GM21576 (cell line): ENCODE measurements around the gene ARL5C.
"Not testable (repeated sequence)": the region's sequence is repeated elsewhere in the genome, so short reads cannot be mapped to it uniquely, and the experiment has no call there.

ENCODE experiments used
- ATAC-seq: cut with Tn5 transposase; IDR thresholded peaks from one replicate; pipeline ENCODE4 v1.9.1; 2021; ENCODE audit warnings: mild to moderate bottlenecking, moderate library complexity; ENCODE audit not compliant: unreplicated experiment

The ARL5C gene

DNA sequence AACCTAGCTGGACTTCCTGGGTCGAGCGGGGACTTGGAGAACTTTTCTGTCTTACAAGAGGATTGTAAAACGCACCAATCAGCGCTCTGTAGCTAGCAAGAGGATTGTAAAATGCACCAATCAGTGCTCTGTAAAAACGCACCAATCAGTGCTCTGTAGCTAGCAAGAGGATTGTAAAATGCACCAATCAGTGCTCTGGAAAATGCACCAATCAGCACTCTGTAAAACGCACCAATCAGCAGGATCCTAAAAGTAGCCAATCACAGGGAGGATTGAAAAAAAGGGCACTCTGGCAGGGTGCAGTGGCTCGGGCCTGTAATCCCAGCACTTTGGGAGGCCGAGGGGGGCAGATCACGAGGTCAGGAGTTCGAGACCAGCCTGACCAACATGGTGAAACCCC, 2.5 kb upstream of the ARL5C start:
- ATAC-seq, result not testable (repeated sequence)

DNA sequence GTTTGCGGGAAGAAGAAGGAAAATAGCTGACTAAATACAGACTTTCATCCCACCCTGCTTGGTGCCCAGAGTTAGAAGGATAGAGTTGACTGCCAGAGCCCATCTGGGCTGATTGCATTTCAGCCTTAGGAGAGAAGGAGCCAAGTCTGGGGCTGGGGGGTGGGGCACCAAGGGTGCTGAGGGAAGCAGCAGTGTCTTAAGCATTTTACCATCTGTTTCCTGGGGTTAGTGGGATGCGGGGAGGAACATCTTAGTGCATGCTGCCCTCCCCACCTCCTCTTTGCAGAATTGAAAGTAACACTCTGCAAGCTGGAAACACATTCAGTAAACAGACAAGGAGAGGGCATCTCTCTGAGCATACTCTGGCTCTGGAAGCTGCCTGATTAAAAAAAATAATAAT, 1.5 kb upstream of the ARL5C start:
- ATAC-seq, result no peak

DNA sequence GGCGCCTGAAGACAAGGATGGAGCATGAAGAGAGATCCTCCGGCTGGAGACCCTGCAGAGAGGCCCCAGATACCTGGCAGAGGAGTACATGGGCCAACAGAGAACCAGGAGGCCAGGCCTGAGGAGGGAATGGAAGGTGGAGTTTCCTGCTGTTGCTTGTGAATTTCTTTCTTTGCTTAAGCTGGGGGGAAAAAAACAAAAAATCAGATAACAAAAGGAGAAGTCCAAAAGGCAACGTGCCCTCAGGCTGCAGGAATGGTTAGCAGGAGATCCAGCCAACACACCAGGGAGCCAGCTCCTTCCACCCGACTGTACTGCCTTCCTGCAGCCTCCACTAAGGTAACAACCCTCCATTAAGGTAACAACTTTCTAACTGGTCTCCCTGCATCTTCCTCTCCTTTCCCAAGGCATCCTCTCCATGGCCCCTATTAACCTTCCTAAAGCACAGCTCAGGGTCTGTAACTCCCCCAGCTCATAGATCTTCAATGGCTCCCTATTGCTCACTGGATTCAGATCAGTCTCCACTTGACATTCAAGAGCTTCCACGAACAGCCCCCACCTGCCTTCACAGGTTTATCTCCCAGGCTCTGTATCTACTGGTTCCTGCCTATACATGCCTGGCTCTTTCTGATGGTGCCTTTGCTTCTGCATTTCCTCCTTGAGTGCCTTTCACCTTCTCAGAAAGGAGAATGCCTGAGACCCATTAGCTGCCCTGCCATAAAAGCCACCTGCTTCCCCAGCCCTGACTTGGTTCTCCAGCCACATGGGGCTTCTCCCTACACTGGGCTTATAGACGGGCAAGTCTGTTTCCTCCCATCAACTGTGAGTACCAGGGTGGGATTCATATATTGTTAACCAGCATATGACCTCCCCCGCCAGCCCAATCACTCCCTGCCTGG, 725 bp upstream of the ARL5C start:
- ATAC-seq, result no peak

DNA sequence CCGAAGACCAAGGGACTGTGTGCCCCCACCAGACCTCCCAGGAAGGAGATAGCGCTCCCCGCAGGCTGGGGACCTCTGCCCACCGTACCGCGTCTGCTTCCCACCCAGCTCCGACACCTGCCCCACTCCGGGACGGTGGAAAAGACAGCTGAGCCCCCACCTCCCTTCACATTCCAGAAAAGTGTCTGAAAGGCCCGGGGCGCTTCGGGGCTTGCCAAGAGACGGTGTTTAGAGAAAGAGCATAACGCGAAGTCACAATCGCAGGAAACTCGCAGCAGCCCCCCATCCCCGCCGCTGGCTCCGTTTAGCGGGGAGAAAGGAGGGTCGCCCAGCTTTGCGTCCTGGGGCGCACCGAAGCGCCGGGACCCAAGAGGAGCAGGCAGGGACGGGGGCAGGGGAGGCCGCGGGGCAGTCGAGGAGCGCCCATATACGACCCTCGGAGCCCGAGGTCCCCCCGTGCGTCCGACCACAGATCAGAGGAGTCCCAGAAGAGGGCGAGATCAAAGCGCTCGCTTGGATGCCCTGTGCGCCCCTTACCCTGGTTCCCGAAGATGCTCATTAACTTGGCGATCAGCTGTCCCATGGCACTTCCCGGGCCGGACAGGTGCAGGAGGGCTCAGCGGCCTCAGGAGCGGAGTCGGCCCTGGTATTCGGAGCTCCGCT, 652 bp downstream of the ARL5C start:
- ATAC-seq, result peak; percentile 11

DNA sequence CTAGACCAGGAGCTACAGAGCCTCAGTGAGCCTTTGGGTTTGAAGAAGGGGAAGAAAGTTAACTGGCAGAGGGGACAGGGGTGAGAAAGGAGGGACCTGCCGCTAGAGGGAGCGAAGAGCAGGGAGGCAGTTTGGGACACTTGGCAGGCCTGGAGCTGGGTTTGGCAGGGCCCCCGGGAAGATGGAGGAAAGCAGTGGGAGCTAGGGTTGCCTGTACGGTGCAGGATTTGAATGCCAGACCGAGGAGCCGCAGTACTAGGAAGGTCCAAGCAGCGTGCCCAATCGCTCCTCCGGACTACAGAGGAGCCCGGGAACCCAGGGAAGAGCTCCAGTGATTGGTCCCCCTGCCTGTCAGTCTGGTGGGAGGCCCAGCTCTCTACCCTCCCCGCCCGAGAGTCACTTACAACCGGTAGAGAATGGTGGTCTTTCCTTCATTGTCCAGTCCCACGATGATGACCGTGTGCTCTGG, 1.3 kb downstream of the ARL5C start:
- peak; percentile 58 for ATAC-seq

DNA sequence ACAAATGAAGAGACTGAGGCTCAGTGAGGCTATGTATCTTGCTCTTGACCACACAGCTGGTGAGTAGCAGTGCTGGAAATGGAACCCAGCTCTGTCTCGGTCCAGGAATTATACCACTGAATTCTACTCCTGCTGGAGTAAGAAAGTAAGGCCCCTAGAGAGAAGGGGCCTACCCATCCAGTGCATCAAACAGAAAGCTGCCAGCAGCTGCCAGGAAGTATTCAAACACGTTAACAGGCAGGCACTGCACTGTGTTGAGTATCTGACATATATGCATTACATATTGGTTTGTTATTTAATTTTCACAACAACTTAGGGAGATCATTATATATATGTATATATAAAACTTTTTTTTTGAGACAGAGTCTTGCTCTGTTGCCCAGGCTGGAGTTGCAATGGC, 4.0 kb downstream of the ARL5C start:
- ATAC-seq, result no peak

DNA sequence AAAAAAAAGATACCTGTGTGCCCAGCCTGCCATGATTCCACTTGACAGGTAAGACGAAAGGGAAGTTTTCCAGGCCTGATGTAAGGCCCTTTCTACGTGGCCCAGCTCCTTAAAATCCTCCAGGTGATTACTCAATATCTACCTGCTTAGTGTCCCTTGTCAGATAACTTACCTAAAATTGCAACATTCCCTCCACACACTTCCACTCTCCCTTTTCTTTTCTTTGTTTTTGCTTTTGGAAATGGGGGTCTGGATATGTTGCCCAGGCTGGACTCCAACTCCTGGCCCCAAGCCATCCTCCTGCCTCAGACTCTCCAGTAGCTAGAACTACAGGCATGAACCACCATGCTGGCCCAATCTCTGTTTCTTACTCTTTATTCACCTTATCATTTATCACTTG, 7.3 kb downstream of the ARL5C start:
- ATAC-seq, result no peak

DNA sequence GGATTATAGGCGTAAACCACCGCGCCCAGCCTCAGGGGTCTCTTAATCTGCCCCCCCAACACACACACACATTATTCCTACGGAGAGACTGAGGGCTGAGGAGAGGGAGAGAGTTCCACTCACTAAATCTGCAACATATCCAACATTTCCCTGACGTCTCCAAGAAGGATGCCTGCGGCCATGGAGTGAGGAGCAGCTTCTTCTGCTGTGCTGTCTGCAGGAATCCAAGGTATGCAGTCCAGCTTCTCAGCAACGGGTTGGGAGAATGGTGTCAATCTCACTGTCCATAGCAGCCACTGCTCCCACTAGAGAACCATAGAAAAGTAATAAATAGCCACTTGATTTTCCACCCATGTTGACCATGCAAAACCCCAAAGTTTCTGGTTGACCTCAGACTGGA, 9.5 kb downstream of the ARL5C start:
- ATAC-seq, result no peak

DNA sequence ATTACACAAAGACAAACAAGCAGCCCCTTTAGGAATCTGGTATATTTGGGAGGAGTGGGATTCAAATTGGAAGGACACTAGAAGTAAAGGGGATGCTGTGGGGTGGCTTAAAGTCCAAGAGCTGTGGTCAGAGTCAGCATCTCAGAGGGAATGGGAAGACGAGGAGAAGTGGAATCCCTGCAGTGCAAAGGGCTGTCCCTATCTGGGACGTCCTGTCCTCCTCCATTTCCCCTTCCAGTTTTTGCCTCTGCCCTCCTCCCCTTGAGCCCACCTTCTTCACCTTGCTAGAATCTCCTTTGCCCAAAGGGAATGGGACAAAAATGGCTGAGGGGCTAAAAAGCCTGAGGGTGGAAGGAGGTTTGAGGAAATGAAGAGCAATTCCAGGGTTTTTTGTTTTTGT, 10.3 kb downstream of the ARL5C start:
- ATAC-seq, result no peak

DNA sequence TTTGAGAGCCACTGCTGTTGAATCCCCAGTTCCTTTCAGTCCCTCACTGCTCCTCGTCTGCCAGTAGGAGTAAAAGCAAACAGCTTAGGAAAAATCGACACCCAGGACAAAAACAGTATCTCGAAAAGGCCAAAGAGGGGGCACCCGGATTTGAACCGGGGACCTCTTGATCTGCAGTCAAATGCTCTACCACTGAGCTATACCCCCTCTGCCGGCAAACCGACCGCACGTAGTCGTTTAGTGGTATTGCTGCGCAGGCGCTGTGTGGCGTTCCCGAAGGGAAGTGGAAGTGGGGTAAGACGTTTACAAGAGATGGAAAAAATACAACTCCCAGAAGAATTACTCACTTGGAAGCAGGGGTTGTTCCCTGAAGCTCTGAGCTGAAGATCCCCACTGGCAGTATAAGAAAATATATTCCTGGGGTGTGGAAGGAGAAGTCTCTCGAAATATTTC, 12.3 kb downstream of the ARL5C start:
- ATAC-seq, result no peak

DNA sequence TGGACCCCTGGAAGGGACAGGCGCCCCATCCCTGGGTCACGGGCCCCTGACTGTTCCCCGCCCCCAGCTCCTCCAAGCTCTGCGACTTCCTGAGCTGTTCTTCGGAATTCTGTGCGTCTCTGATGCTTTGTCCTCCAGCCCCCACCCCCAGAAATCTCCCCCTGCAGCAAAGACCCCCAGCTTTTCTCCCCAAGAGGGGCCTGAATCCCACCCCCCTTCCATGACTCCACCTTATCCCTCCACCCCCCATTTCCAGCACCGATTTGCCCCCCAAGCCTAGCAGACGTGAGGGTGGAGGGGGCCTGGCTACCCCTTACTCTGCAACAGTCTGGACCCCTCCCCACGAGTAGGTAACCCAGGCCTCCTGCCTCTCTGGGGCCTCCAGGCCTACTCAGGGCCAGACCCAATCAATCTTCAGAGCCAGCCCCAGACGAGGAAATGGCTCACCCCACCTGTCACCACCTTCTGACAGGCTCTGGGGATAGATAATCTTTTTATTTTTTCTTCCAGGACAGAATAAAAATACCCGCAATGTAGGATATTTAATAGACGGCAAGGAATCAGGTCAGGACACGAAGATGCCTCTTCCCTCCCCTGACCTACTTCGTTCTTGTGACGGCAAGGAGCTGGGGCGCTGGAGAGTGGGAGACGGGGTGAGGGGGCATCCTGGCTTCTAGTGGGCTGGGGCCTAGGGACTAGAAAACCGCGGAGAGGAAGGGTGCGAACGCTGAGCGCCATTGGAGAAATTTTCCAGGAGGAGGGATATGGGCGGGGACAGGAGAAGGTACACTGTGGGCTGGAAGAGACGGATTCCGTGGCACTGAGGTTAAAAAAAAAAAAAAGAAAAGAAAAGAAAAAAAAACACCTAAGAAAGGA, 13.8 kb downstream of the ARL5C start:
- ATAC-seq, result no peak

DNA sequence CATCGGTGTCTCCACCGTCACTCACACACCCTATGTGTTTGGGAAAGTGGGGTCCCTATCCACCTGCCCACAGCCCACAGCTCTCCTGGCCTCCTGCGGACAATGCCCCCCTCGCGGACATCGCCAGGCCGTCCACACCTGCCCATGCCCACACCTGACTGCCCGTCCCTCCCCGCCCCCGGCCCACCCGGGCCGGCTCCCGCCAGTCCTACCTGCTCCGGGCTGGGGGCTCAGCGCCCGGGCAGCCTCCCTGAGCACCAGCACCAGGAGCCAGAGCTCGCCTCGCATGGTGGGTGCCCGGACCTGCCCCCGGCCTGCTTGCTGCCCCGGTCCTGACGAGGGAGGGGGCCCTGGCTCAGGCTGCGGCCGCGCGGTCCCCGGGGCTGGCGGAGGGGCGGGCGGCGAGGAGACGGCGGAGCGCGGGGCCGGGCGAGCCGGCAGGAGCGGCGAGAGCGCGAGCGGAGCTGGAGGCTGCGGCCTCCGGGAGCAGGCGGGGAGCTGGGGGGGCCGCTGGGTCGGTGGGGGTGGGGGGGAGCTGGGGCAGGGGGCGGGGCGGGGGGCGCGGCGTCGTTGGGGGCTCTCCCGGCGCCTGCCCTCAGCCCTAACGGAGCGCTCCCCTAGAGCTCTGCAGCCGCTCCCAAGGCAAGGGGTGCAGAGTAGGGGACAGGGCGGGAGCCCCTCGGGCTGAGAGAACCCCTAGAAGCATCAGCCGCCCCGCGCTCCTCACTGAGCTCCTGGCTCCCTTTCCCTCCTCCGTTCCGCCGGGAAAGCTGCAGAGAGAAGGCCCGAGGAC, 14.6 kb downstream of the ARL5C start, which contains the start of gene PLXDC1:
Gene PLXDC1, minus strand, starts transcription at position 488 of the 793 bp plus-strand sequence. Its CDS starts 200 bp downstream, at position 288.
- no peak for ATAC-seq

DNA sequence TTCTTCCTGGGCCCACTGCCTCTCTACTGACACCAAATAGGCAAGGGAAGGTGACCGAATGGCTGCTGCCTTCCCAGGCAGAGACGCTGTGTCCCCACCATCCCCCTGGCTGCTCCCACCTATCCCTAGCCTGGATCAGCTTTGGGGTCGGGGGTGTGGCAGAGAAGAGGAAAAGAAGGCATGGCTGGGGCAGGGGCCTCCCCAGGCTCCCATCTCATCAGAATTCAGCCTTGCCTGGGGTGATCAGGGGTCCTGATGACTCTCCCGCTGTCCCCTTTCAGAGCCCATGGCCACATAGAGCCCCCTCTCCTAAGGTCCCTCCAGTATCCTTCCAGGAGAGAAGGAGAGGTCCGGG, 15.2 kb downstream of the ARL5C start:
- ATAC-seq, result no peak

DNA sequence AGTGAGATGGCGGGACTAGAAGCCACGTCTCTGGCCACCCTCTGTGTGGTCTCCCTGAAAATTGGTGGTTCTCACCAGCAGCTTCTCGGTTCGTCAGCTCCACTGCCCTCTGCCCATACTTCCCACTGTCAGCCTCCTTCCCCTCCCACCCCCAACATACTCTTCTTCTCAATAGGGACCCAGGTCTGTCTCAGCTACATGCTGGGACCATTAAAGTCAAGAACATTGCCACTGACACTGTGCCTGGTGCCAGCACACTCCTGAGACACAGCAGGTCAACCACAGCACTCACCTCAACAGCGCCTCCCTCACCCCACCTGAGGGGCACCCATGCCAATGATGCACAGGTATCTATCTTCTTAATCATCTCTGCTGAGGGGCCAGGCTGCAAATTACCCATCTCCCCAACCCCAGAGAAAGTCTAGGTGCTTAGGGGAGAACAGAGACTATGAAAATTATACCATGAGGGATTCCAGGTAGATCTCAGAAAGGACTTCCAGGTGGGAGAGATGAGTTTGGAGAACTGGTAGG, 15.8 kb downstream of the ARL5C start:
- no peak for ATAC-seq

DNA sequence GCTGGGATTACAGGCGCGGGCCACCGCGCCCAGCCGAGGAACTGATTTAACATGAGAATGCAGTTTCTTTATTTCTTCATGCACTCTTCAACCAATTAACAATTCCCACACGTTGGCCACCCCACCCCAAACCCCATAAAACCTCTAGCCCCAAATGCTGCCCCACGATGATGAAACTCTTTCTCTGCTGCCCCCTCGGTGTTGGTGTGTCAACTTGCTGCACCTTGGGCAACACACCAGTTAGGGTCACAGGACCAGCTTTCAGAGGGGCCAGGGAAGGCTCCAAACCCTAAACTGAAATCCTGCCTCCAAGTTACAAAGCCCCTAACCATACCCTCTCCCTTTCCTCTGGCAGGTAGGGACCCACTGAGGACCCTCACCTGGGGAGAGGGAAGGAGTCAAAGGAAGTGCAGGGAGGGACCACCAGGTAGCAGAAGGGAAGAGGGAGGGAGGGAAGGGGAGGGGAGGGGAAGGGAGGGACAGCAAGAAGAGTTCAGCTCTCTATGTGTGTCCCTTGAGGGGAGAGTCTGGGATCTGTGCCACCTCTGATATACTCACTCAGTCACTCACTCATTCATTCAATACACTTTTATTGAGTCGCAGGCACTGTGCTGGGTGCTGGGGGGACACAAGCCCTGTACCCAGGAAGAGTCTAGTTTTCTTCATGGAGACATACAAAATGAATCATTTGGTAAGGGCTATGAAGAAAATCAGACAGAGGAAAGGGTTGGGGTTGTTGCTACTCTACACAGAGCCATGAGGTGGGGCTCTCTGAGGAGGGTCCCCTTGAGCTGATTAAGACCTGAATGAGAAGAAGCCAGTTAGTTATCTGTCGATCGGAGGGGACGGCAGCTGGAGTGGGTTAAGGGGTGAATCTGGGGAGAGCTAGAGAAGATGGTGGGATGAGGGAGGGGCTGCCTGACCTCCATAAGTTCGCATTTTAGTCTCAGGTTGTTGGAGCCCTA, 18.5 kb downstream of the ARL5C start:
- ATAC-seq, result no peak

DNA sequence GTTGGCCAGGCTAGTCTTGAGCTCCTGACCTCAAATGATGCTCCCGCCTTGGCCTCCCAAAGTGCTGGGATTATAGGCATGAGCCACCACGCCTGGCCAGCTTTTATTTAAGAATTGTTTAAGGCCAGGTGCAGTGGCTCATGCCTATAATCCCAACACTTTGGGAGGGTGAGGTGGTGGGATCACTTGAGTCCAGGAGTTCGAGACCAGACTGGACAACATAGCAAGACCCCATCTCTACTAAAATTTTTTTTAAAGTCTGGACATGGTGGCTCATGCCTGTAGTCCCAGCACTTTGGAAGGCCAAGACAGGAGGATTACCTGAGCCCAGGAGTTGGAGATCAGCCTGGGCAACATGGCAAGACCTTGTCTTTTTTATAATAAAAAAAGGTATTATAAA, 19.7 kb downstream of the ARL5C start:
- ATAC-seq, result no peak

DNA sequence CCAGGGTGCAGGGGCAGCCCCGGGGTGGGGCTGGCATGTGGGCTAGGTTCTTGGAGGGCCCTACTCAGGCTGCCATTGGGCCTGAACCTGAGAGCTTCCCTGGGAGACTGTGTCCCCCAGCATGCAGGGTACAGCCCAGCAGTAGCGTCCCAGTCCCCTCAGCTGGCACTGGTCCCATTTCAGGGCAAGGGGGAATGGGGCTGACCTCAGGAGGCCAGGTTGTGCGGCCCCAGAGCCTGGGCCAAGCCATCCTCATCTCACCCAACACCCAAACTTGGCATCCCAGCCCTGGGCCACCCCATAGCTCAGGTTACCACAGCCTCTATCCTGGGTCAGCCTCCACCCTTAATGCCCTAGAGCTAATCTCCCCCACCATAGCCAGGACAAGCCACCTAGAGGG, 20.8 kb downstream of the ARL5C start:
- no peak for ATAC-seq

DNA sequence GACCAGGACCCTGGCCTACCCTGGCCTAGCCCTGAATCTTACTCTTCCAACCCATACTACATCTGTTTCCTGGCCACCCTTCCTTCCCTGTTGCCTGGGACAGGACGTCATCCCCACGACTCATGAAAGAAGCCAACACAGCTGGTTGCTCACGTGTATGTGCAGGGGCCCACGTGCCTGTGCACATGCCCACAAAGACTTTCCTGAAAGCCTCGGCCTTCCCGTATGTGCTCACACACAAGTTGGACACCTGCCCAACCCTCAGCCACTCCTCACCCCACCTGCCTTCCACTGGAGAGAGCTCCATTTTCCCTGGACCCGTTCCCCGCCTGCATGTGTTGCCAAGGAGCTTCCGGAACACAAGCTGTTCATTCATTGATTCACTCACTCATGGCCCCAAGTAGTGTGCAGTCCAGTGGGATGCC, 21.5 kb downstream of the ARL5C start:
- no peak for ATAC-seq

DNA sequence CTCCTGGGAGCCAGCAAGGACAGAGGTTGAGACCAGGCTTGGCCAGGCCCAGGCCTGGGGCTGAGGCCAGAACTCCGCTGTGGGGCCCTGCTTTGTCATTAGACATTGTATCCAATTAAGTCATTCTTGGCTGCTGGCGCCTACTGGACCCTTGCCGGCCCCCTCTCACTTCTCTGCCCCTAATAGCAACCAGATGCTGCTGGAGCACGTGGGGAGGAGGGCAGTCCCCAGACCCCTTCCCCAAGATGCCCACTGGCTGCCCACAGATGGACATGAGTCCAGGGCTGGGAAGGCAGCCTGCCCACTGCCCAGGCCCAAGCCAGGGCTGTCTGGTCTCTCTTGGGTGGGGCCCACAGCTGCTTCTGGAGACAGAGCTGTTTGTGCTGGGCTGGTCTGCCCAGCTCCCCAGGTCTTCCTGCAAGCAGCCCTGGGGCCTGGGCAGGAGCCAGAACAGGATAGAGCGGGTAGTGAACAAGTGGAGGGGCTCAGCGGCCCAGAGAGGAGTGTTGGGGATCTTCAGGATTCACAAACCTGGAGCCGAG, 22.3 kb downstream of the ARL5C start:
- no peak for ATAC-seq
